Stromal cell of bone marrow (primary cell): ENCODE measurements around the gene SNTG2.
"Not testable (repeated sequence)": the region's sequence is repeated elsewhere in the genome, so short reads cannot be mapped to it uniquely, and the experiment has no call there.

ENCODE experiments used
- DNase-seq: peaks from one replicate; pipeline ENCODE4 v3.0.0-alpha.2; 2012; ENCODE audit warnings: low read depth

SNTG2 gene

DNA sequence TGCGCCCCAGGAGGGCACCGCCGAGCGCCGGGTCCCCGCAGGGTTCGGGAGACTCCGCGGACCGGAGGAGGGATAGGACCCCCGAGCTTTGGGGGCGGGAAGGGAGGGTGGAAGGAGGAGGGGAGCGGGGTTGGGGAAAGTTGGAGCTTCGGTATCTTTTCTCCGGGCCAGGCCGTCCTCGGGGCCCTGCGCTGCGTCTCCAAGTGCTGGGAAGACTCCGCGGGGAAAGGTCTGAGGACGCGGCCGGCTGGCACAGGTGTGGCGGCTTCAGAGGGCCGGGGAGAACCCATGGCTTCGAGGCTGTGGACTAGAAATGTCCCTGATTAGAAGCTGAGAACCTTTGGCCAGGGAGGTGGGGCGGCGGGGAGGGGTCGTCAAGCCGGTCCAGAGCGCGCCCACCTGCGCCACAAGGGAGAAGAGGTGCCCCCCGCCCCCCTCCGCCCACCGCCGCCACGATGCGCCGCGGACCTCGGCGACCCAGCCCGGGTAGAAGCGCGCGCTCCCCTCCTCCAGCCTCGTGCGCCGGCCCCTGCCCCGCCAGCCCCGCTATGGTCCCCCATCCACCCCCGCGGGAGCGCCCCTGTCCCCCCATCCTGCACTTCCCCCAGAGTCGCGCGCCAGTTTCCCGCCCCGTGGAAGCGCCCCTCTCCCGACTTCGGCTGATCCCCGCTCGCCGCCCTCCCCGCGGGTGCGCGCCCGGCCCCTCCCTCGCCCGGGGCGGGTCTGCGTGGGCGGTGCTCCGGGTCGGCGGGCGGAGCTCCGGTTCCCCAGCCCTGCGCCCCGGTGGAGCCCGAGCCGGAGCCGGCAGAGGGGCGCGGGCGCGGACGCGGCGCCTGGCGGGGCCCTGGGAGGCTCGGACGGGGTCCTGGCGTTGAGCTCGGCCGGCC, at the start of gene SNTG2:
Gene SNTG2, plus strand, starts transcription at position 770 of the 887 bp plus-strand sequence. CDS start 148 bp downstream, outside the sequence.
- DNase-seq, result no peak

GRCh38 chr2:902584-902983, 48.1 kb upstream of the SNTG2 start:
- DNase-seq, result no peak

GRCh38 chr2:903223-903900, 47.3 kb upstream of the SNTG2 start:
- DNase-seq, result no peak

GRCh38 chr2:904246-905024, 46.2 kb upstream of the SNTG2 start:
- DNase-seq, result no peak

DNA sequence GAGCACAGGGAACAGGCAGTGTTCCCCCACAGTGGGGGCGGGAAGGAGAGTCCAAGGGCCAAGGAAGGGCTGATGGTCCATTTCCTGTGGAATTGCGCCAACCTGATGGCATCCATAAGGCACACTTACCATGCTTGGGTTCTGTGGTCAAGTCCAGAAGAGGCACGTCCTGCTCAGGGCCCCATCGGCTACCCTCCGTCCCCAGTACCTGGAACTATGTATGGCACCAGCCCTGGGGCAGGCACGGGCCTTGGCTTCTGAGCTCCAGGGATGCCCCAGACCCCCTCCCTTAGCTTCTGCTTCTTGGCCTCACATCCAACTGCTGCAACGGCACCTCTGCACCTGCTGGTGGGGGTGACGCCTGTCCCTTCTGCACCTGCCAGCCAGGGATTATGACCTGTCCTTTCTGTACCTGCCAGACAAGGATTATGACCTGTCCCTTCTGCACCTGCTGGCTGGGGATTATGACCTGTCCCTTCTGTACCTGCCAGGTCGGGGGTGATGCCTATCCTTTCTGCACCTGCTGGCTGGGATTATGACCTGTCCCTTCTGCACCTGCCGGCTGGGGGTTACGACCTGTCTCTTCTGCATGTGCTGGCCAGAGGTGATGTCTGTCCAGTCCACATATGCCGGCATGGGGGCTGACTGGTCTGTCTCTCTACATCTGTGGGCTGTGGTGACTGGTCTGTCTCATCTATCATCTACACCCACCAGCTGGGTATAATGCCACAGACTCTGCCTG, 45.4 kb upstream of the SNTG2 start:
- DNase-seq, result no peak

DNA sequence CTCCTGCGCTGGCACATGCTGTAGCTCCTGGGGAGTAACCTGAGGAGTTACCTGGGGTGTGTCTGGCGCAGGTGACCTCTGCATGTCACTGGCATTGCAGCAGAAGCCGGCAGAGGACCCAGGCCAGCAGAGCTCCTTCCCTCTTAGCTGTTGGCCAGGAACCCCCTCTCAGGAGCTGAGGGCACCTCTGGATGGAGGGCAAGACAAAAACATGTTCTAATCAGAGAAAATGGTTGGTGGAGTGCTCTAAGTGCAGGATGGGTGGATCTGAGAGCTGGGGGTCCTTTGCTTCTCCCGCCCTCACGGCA, 44.9 kb upstream of the SNTG2 start:
- no peak for DNase-seq

GRCh38 chr2:907706-908105, 42.9 kb upstream of the SNTG2 start:
- no peak for DNase-seq

- no peak for DNase-seq
Observed at GRCh38 chr2:908568-908967, 42.1 kb upstream of the SNTG2 start.

GRCh38 chr2:909764-910379, 40.8 kb upstream of the SNTG2 start:
- not testable (repeated sequence) for DNase-seq

GRCh38 chr2:910698-911097, 40.0 kb upstream of the SNTG2 start:
- DNase-seq, result no peak

- no peak for DNase-seq
Observed at GRCh38 chr2:915979-916378, 34.7 kb upstream of the SNTG2 start.

GRCh38 chr2:916935-917334, 33.7 kb upstream of the SNTG2 start:
- no peak for DNase-seq

GRCh38 chr2:919672-920071, 31.0 kb upstream of the SNTG2 start:
- DNase-seq, result no peak

DNA sequence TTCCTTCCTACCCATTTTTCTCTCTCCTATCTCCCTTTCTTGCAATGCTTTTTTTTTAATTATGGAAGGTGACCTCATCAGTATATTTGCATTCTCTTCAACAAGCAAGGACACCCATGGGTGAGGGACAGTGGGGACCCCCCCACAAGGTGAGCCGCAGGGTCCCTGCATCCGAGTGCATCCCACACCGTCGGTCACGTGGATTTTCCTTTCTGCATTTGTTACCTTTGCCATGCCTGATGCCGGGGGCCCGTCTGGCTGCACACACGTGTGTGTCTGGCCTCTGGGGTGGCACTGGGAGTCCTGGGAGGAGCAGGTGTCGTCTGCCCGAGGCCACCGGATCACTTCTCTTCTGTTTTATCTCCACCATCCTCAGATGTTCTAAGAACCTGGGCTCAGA, 30.1 kb upstream of the SNTG2 start:
- no peak for DNase-seq

- DNase-seq, result no peak
Observed at GRCh38 chr2:920999-921398, 29.6 kb upstream of the SNTG2 start.

- no peak for DNase-seq
Observed at GRCh38 chr2:922185-922584, 28.5 kb upstream of the SNTG2 start.

- DNase-seq, result no peak
Observed at GRCh38 chr2:923832-924601, 26.6 kb upstream of the SNTG2 start.

- no peak for DNase-seq
Observed at GRCh38 chr2:924701-925100, 25.9 kb upstream of the SNTG2 start.

- no peak for DNase-seq
Observed at GRCh38 chr2:925309-925708, 25.3 kb upstream of the SNTG2 start.

DNA sequence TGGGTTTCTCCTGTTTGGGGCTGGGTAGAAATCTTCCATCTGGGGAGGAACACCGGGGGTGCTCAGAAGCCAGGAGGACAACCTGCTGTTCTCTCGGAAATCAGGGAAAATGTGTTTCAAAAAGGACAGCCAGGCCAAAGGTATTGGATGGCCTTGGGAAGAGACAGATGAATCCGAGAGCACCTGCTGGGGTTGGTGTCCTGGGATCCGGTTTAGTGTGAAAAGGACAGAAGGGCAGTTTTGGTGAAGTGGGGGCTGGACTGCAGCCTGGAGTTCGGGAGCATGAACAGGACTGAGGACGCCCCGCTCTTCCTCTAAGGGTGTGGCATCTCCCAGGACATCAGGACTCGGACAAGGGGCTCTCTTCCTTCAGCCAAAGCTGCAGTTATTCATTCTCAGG, 24.9 kb upstream of the SNTG2 start:
- no peak for DNase-seq

GRCh38 chr2:926259-926793, 24.3 kb upstream of the SNTG2 start:
- DNase-seq, result no peak
